ENCODE results near the gene CASTOR2. TPM values are rescaled to one million over a fixed set of nuclear protein-coding genes. Genes with fewer than 3 reads are reported as not detected.
A peak's percentile ranks its signal among the peaks of the same experiment; 100 is the strongest.

The CASTOR2 gene
- total and polyA plus RNA-seq, 7 donors: 2.9 to 255 (median 131) TPM

GRCh38 chr7:75045881-75046280 lies 81.4 kb downstream of the CASTOR2 start:
- DNase-seq (no peak), ATAC-seq (no peak)
- H3K36me3 ChIP-seq (ENCODE audit: insufficient read depth in 1 of 2, low read depth in 1 of 2): peaks cover 3 to 69% of the 10 kb centered on the region in 2 donors
- WGBS, 3 donors: 55 to 64% (median 58%) methylated on average over 14 of the region's 14 CpGs
- H3K9me3 ChIP-seq: no peaks in the 10 kb centered on the region
- intact Hi-C loops (cut with DNase I): loop anchor here in 1 of 2 donors (10.0 kb wide), 1 partner anchor 631 kb away; no protein-coding TSS in a partner anchor
- H3K4me3 ChIP-seq: peak overlapping the region; percentile 40
- peaks cover 13% of the 10 kb centered on the region for H3K4me1 ChIP-seq
- no peak for TF ChIP-seq CTCF (IDR thresholded peaks at IDR 0.05)
- no peaks in the 10 kb centered on the region for H3K27me3 ChIP-seq (ENCODE audit: insufficient read depth in 3 of 3, low read length in 2 of 3)
- H3K27ac ChIP-seq: peak overlapping the region; percentile 74

GRCh38 chr7:75048435-75049379 lies 84.2 kb downstream of the CASTOR2 start:
- Histone ChIP-seq H3K4me3 (no peak overlapping the region), H3K27me3 (ENCODE audit: insufficient read depth in 3 of 3, low read length in 2 of 3) (no peaks in the 10 kb centered on the region), H3K9me3 (no peaks in the 10 kb centered on the region), H3K4me1 (peaks cover 13% of the 10 kb centered on the region), H3K27ac (no peak overlapping the region), H3K36me3 (ENCODE audit: insufficient read depth in 1 of 2, low read depth in 1 of 2) (peaks cover 0 to 68% of the 10 kb centered on the region in 2 donors)
- peak in 1 of 4 donors; percentile 8 for ATAC-seq
- no peak for DNase-seq
- no peak for TF ChIP-seq CTCF (IDR thresholded peaks at IDR 0.05)
- intact Hi-C loops (cut with DNase I): loop anchor here in 1 of 2 donors (10.0 kb wide), 1 partner anchor 634 kb away; no protein-coding TSS in a partner anchor
- whole genome bisulfite sequencing, 3 donors: 77 to 87% (median 82%) methylated on average over 15 to 17 of the region's 17 CpGs

- H3K27ac ChIP-seq: peak overlapping the region; percentile 39
- WGBS, 3 donors: 73 to 89% (median 80%) methylated on average over 10 of the region's 10 CpGs
- intact Hi-C loops (cut with DNase I): loop anchor here in 1 of 2 donors (10.0 kb wide), 1 partner anchor 635 kb away; no protein-coding TSS in a partner anchor
- TF ChIP-seq CTCF (IDR thresholded peaks at IDR 0.05): no peak
- H3K27me3 ChIP-seq (ENCODE audit: insufficient read depth in 3 of 3, low read length in 2 of 3): no peaks in the 10 kb centered on the region
- no peaks in the 10 kb centered on the region for H3K9me3 ChIP-seq
- H3K4me1 ChIP-seq: peaks cover 18% of the 10 kb centered on the region
- peaks cover 0 to 69% of the 10 kb centered on the region in 2 donors for H3K36me3 ChIP-seq (ENCODE audit: insufficient read depth in 1 of 2, low read depth in 1 of 2)
- DNase-seq: no peak
- no peak overlapping the region for H3K4me3 ChIP-seq
- ATAC-seq: no peak
Measured at GRCh38 chr7:75049817-75050216, 85.3 kb downstream of the CASTOR2 start.

- TF ChIP-seq CTCF (IDR thresholded peaks at IDR 0.05): no peak
- Histone ChIP-seq H3K36me3 (ENCODE audit: insufficient read depth in 1 of 2, low read depth in 1 of 2) (peaks cover 2 to 64% of the 10 kb centered on the region in 2 donors), H3K4me1 (peaks cover 24% of the 10 kb centered on the region), H3K9me3 (no peaks in the 10 kb centered on the region), H3K27ac (peak overlapping the region; percentile 39), H3K27me3 (ENCODE audit: insufficient read depth in 3 of 3, low read length in 2 of 3) (no peaks in the 10 kb centered on the region), H3K4me3 (no peak overlapping the region)
- 89 to 90% (median 90%) methylated on average over 12 of the region's 12 CpGs for WGBS, 3 donors
- DNase-seq (no peak), ATAC-seq (no peak)
- intact Hi-C loops (cut with DNase I): no loop called here
Measured at GRCh38 chr7:75050501-75050900, 86.0 kb downstream of the CASTOR2 start.

Data from psoas muscle (tissue), 8 donors.